Coronary artery (tissue), 2 donors: ENCODE measurements around the gene RING1.

Source experiments
- DNase-seq: peaks from one replicate; pipeline ENCODE4 v3.0.0-alpha.2; 2017; ENCODE audit warnings: low spot score
- H3K27ac ChIP-seq, 2 donors: fragments of 200-600 bp; sonication (generic); one replicate each; pipeline ENCODE4 v1.5.1; 2016 to 2019
- H3K4me3 ChIP-seq: fragments of 200-600 bp; sonication (generic); 2 replicates; pipeline ENCODE4 v1.5.1; 2016; ENCODE audit warnings: mild to moderate bottlenecking, moderate library complexity
- TF ChIP-seq, protein P1 (sequence below): fragments of 200-600 bp; sonication (generic); IDR thresholded peaks from one replicate; pipeline ENCODE4 v1.5.1; 2019; ENCODE audit warnings: antibody characterized with exemption

The RING1 gene

DNA sequence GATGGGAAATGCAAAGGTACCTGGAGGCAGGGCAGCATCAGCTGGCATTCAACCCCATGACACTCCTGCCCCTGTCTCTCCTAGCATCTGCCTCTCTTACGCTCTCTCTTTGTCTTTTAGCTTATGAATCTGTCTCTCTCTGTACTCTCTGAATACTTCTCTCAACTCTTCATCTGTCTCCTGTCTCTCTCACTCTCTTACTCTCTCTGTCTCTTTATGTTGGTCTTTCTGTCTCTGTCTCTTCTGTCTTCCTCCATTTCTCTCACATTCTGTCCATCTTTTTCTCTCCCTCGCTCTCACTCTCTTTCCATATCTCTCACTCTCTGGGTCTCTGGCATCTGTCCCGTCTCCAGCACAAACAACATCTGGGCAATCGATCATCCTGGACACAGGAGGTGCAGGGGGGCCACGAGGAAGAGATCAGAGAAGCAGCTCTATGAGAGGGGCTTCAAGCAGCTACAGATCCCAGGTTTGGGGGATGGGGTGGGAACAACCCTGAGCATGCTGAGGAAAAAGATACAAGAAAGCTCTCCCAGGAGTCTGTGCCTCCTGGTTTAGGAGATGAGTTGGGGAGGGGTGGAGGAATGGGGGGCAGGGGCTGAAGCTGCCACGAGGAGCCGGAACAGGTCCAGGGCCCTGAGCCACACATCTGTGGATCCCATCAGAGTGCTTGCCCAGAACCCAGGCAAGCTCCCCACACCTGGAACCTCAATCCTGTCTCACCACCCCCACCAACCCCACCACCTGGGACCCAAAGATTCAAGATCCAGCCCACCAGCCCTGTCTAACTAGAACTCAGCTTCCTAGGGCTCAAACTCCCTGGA is 18.5 kb upstream of the RING1 start:
- TF ChIP-seq, protein P1, sequence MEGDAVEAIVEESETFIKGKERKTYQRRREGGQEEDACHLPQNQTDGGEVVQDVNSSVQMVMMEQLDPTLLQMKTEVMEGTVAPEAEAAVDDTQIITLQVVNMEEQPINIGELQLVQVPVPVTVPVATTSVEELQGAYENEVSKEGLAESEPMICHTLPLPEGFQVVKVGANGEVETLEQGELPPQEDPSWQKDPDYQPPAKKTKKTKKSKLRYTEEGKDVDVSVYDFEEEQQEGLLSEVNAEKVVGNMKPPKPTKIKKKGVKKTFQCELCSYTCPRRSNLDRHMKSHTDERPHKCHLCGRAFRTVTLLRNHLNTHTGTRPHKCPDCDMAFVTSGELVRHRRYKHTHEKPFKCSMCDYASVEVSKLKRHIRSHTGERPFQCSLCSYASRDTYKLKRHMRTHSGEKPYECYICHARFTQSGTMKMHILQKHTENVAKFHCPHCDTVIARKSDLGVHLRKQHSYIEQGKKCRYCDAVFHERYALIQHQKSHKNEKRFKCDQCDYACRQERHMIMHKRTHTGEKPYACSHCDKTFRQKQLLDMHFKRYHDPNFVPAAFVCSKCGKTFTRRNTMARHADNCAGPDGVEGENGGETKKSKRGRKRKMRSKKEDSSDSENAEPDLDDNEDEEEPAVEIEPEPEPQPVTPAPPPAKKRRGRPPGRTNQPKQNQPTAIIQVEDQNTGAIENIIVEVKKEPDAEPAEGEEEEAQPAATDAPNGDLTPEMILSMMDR: no peak
- Histone ChIP-seq H3K27ac (no peak overlapping the region), H3K4me3 (no peak overlapping the region)
- DNase-seq: no peak

DNA sequence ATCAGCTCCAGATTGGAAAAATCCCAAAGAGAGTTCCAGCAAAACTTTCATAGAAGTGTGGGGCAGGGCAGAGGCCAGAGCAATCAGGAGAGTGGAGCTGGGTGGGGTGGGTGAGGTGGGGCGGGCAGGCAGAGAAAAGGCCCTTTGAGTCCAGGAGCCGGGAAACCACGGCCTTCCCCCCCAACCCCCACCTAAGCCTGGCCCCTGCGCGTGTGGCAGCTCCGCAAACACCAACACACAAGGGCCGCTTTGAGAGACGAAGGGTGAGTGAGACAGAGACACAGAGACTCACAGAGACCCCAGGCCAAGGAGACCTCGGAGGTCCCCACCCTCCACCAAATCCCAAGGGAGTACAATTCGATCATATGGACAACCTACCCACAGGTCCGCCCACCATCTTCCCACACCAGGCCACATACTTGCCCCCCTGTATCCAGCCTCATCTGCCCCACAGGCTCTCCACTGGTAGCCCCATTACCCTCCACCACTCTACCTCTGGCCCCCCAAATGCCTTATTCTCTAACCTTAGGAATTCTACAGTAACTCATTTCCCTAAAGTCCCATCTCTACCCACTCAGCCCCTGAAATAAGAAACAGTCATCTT is 17.7 kb upstream of the RING1 start:
- no peak overlapping the region for H3K4me3 ChIP-seq
- no peak for DNase-seq
- H3K27ac ChIP-seq: no peak overlapping the region
- TF ChIP-seq, protein P1: no peak

DNA sequence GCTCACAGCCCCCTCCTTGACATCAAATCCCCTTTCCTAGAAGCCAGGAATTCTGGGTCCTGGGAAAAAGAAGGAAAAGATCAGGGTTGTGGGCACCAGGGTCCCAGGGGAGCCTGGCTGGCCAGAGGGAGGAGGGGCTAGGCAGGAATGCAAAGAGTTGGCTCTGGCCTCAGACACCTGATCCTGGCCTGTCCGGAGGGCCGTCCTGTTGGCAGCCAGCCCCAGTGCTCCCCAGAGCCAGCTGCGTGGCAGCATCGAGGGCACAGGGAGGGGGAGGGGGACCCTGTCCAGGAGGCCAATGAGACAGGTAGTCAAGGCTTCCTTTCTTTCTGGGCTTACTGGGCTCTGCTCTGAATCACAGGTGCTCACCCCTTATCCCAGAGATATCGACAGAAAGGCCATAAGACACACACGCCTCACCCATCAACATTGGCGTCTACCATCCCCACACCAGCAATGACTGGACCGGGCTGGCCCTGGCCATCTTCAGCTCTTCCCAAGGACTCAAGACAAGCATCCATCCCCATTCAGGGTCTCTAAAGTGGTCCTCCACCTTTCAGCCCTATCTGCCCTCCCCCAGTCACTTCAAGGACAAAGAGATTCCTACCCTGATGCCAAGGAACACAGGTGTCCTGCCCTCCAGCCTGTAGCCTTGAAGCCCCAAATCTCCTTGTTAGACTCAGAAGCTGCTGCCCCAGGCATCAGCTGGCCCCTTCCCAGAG is 16.8 kb upstream of the RING1 start:
- no peak overlapping the region for H3K4me3 ChIP-seq
- TF ChIP-seq, protein P1: no peak
- no peak for DNase-seq
- no peak overlapping the region for H3K27ac ChIP-seq

DNA sequence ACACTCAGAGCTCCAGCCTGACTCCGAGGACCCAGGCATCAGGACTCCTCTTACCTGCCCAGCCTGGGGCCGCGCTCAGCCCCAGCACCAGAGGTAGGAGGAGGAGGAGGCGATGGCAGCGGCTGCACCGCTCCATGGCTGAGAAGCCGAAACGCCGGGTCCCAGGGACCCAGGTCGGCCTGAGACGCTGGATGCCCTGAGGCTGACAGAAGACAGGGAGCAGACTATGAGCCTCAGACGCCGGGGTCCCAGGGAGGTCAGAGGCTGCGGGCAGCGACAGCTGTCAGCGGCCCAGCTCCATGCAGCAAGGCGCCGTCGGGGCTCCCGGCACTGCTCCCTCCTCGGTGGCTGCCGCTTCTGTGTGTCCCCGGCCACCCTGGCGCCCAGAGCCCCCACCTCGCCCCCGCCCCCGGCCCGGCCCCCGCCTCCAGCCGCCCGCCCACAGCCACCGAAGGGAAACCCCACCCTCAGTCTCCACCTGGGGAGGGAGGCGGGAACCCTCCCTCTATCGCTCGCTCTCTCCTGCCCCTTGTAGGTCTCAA is 16.1 kb upstream of the RING1 start, which contains the start of gene COL11A2:
Gene COL11A2 (minus strand): TSS at position 363 of the 542 bp plus-strand sequence. CDS start 227 bp downstream, at position 136.
- TF ChIP-seq, protein P1: no peak
- Histone ChIP-seq H3K27ac (peak within 1 kb of the TSS in 1 of 2 donors; percentile 76), H3K4me3 (peak within 1 kb of the TSS; percentile 72)
- no peak for DNase-seq

DNA sequence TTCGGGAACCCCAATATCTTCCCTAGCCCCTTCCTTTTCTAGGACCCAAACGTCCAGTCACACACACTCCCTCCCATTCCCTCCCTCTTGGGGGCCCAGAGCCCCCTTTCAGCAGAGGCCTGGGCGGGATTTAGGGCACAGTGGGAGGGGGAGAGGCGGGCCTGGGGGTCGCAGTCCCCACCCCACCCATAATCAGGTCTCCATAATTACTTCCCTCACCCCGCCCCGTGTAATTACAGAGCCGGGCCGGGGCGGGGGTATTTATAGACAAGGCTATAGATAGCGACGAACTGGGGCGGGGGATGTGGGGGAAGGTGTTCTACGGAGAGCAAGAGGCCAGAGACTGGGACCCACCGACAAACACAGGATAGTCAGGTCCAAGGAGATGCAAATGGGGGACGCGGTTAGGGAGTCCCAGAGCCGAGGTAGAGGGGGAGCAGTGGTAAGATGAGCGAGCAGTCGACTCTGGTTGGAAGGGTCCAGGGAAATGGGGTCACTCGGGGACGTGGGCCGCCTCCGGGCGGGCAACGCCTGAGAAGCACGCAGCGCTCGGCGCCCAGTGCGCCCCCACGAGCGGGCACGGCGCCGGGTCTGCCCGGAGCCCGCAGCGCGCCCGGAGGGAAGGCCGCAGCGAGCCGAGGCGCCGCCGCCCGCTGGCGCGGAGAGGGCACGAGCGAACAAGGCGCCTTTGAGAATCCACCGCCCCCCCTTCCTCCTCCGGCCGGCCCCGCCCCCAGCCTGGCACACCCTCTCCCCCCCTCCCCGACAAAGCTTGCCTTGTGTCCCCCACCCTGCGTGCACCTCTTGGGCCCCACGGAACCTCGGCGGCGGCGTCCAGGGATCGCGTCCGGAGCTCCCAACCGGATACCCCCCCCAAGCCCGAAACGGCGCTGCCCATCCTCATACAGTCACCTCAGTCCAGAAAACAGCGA is 15.4 kb upstream of the RING1 start:
- H3K4me3 ChIP-seq: peak overlapping the region; percentile 72
- peak overlapping the region in 1 of 2 donors; percentile 76 for H3K27ac ChIP-seq
- TF ChIP-seq, protein P1: no peak
- no peak for DNase-seq

DNA sequence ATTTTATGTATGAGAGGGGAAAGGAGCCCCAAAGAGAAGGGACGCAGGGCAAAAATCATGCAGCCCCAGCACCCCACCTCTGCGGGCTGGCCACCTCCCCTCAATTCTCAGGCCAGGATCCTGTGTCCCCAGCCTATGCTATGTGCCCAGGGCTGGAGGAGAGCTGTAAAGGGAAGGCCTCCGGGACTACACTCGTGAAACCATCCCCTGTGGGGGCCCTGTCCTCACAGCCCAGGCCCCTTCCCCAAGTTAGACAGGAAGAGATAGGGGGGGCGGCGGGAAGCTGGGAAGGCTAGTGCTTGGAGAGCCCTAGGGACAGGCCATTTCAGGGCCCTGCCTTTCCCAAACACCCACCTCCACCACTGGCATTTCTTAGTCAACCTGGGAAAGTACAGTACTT is 14.7 kb upstream of the RING1 start:
- peak overlapping the region in 1 of 2 donors; percentile 76 for H3K27ac ChIP-seq
- H3K4me3 ChIP-seq: peak overlapping the region; percentile 72
- TF ChIP-seq, protein P1: no peak
- no peak for DNase-seq
